Renal pelvis (tissue), 3 donors: ENCODE data around the gene SERPINE2. TPM values are rescaled to one million over a fixed set of nuclear protein-coding genes. Genes with fewer than 3 reads are reported as not detected.

ENCODE experiments used
- polyA plus RNA-seq, 3 donors: library from polyadenylated mRNA; unstranded; fragments of 120-200 nt; gene quantifications; one replicate each; pipeline ENCODE4 v1.2.1, GENCODE V29; 2013; ENCODE audit not compliant: insufficient read length in 3 of 3

The SERPINE2 gene
- polyA plus RNA-seq, 3 donors = 110 to 119 (median 112) TPM

Other genes starting within 250 kb of the SERPINE2 start
- gene AP1S3, start 201.7 kb downstream of the SERPINE2 start, polyA plus RNA-seq = 10 to 100 TPM in 2 of 3 donors, 1 to 10 TPM in 1; 10.0 to 16.1 (median 11.1) TPM
- gene WDFY1, start 94.0 kb downstream of the SERPINE2 start, polyA plus RNA-seq = 10 to 100 TPM; 52.2 to 59.9 (median 56.2) TPM
- 10 to 100 TPM; 32.1 to 37.7 (median 34.0) TPM for gene MRPL44, start 81.8 kb downstream of the SERPINE2 start, polyA plus RNA-seq